ENCODE measurements around the gene AKAP6.

Gene AKAP6

DNA sequence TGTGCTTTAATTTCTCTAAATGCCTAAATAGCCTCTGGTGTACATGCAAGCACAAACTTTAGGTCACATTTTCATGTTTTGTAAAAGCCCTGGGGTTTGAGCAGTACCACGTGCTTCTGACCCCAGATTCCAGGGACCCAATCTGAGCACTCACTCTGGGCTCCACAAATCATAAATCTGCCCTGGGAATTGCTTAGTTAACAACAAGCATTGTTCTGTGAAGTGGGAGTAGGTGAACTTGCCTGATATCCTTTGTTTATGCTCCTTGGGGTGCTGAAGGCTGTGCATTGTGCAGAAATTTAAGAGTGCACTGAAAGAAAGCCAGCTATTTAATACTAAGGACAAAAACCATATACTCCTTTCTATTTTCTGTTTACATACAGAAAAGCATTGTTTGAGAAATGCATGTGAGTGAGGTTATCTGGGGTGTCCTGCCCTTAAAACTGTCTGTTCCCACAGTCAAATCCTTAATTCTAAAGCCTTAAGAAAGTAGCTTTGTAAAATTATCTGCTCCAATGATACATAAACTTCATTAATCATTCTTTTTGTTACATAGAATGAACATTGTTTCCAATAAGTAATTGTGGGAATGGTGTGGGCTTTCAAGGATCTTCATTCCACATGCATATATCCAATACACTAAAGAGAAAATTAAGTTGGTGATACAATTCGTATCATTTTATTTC is 351.0 kb downstream of the AKAP6 start:
- DNase-seq: no peak

DNA sequence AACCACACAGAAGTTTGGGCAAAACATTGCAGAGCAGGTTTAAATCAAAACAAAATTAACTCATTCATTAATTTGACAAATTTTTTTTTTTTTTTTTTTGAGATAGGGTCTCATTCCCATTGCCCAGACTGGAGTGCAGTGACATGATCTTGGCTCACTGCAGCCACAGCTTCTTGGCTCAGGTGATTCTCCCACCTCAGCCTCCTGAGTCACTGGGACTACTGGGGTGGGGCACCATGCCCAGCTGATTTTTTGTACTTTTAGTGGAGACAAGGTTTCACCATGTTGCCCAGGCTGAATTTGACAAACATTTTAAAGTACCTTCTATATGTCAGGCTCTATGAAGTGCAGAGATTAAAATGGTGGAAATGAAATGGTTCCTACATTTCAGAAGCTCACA is 352.5 kb downstream of the AKAP6 start:
- DNase-seq: no peak

DNA sequence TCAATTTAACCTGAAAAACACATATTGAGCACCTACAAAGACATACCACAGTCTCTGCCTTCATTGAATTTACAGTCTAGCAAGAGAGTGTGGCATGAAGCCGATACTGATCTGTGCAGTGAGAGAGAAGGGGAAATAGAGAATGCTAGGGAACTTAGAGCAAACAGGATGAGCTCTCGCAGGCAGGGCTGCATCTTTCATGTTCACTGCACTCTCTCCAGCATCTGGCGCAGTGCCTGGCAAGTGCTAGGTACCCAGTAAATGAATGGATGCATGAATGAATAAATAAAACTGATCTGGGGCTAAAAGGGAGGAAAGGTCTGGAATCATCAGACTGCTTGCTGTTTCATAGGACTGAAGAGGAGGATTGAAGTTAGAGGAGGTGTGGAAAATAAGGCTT is 353.1 kb downstream of the AKAP6 start:
- DNase-seq: no peak

DNA sequence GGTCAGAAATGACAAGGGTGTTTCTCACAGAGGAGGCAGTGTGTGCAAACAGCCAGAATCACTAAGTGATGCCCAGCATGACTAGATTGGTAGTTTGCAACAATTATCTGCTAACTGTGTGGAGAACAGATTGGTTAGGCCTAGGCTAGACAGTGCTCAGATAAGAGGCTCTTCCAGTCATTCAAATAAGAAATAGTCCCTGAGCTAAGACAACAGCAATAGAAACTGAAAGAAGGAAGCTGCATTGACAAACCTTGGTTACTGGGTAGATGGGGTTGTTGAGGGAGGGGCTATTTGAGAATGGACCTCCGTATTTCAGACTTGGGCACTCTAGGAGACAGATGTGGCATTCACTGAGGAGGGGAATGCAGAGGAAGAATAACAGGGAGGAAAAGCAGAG is 354.6 kb downstream of the AKAP6 start:
- DNase-seq: no peak

DNA sequence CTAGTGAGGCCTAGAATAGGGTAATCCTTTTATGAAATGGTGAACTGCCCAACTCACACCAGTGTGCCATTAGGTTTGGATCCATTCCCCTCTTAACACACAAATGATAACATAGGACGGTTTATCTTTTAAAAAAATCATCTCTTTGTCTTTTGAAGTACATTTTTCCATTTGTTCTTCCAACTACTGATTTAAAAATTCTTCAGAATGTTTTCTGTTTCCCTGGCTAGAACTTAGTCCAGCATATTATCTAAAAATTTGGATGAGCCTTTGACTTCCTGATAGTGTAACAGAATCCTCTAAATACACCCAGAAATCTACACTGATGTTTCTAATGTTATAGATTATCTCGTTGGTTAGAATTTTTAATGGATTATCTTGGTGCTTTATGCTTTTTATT is 359.8 kb downstream of the AKAP6 start:
- no peak for DNase-seq

GRCh38 chr14:32692441-32692840 is 363.3 kb downstream of the AKAP6 start:
- no peak for DNase-seq

- DNase-seq: no peak
These were observed 364.0 kb downstream of the AKAP6 start for GRCh38 chr14:32693114-32693513.

DNA sequence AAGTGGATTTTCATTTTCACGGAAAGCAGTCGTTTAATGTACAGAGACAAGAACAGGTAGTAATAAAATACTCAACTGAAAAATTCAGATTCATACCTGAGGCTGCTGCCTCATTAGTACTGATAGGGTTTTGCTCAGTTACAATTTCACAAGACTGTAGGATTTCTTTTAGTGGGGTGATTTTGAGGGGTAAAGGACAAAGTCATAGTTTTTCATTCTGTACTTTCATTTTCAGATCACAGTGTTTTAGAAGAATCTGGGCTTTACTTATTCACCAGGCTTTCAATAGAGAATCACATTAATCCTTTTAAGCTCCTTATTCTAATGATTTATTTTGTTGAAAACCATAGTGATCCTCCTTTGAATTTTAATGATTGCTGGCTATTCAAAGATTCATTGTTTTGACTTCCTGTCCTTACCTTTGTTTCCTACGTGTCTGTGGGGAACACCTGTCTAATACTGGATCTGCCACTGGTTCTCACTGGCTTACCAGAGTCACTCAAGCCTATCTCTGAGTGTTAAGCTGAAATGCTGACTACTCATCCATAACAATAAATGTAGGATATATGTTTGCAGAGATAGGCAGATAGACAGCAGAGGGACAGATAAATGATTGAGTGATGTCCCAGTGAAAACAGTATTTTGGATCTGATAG is 365.8 kb downstream of the AKAP6 start:
- DNase-seq: no peak

DNA sequence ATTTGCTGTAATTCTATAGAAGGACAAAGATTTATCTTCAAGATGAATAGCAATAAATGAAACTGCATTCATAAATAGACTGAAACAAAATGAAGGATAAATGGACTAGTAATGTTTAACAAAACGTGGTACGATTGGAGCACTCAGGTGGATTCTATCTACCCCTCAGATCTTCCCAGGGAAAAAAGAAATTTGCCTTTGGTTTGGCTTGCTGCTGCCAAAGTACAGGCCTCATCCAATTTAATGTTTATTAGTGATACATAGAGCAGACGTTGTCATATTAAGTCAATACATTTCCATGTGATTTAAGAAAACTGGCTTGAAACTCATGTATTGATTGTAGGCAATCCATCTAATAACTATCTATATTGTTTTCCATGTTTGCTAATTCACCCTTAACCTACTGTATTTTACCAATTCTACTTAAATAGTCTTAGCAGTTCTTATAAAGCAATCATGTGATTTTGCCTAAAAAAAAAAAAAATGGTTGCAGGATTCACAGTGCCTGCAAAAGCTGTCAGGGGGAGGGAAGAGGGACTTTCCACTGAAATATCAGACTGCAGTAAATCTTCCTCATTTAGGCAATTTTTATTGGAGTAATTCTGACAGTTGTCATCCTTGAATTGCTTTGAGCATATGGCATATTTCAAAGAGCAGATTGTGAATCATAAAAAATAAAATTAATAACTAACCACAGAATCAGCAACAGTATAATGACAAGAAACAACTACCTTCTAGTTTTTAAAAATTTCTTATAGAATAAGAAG is 367.4 kb downstream of the AKAP6 start:
- DNase-seq: no peak

DNA sequence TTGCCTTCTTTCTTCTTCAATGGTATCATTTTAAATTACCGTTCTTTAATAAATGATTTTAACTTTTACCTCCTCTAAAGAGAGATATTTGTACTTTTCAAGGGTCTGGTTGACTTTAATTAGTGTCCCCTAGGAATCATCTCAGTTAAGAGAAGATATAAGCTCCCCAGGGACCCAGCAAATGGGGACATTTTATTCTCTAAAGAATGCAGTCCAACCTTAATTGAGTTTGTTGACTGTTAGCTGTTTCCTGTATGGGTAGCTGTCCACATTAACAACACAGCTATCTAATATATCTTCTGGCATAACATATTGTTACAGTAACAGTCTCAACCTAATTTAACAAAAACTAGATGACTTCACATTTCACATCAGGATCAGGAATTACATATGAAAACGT is 368.0 kb downstream of the AKAP6 start:
- DNase-seq: no peak

- no peak for DNase-seq
These were observed 368.6 kb downstream of the AKAP6 start for GRCh38 chr14:32697704-32698103.

- DNase-seq: no peak
These were observed 369.7 kb downstream of the AKAP6 start for GRCh38 chr14:32698831-32699230.

DNA sequence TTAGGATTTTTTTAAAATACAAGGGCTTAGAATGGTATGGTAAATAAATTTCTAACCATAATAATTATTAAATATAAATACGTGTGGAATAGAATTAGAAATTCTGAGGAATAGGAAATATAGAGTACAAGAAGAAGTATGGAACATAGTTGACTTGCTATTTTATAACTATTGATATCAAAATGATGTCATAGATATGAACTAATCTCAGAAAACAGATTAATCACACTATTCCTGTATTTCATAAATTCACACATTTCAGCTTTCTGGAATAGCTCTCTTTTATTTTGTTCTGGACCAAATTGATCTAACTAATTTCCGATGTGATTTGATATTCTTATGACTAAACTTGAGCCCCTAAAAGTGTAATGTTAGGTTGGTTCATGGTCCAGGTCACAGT is 372.4 kb downstream of the AKAP6 start:
- DNase-seq: no peak

- no peak for DNase-seq
These were observed 373.0 kb downstream of the AKAP6 start for GRCh38 chr14:32702088-32702487.

GRCh38 chr14:32702562-32702961 is 373.5 kb downstream of the AKAP6 start:
- DNase-seq: no peak

DNA sequence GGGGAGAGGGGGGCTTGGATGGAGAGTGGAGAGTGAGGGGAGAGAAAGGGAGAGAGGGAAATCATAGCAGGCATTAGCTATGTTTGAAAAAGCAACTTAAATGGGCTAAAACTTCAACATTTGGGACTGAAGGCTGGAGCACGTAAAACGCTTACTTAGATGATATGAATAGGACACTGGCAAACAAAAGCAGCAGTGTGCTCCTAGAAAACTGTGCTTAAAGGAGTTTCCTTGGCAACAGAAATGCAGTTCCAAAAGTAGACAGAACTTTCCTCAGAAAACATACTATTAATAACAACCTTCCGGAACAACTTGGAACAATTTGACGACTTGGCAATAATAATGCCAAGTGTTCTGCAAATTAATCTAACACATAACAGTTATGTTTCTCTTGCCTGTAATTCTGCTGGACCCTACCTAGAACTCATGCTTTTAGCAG is 374.1 kb downstream of the AKAP6 start:
- no peak for DNase-seq

DNA sequence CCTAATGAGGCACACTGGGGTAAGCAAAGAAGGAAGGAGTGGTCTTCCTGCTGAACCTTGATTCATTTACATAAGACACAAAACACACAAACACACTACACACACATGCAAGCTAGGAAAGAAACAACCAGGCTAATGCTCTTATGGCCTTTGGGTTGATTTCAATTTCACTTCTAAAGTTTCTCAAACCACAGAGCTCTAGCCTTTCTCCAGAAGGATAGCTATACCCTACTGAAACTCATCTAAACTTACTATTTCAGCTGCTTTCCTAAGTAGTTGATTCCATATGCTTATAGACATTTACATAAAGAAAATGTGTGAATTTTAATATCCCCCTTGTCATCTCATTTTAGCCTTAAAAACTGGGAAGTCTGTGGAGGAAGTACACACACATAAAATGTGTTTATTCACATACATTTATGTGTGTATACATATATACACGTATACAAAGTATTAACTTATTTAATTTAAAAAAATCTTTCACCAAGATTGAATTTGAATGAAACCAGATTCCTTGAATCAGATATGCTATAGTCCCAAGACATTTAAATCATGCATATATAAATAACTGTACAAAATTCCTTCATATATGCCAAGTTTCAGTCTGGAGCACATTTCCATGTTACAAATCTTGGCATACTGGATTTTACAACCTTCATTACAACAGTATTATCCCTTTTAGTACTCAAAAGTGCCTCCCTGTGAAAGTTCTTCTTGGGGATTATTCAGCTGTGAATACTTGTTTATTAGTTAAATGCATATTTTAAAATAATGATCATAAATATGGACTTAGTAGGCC is 377.8 kb downstream of the AKAP6 start:
- no peak for DNase-seq

DNA sequence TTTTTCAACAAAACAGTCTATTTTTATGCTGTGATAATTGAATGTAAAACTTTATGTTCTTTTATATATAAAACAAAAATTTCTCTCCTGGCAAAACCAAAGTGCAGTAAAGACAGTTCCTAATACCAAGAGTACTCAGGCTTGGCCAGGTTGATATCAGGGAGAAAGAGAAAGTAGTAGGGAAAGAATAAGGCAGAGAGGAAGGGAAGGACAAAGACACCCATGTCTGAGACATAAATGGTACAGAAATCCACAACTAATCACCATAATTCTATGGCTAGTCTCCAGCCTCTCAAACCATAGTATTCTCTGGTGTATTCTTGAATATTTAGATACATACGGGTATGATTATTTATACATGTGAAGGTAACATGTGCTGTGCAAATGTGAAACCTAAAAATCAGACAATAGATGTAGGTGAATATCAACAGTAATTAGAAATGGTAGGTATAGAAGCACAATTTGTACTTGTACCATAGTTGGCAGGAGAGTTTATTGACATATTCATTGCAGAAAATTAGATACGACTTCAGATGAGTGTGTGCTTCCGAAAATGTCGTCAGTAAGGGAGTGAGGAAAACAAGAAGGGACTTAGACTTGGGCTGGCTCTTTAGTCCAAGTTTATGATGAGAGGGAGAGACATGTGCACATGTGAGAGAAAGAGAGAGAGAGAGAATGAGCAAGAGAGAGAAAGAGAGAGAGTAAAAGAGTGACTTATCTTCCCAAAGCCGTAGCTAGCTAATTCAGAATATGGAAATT is 378.8 kb downstream of the AKAP6 start:
- DNase-seq: no peak

DNA sequence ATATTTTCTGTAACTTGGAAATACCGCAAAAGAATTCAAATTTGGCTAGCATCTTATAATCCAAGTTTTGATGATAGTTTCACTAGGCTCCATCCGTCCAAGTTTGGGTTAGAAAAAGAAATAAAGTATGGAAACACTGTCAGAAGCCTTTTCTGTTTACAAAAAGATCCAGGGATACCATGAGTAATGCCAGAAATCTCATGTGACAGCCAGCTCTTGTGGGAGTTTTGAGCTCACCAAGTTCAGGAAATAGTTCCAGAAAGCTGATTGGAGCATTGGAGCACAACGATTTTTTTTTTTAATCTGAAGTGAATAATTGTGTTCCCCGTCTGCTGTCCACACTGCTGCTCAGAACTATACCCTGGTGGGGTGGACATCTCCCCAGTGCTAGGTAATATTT is 379.9 kb downstream of the AKAP6 start:
- DNase-seq: no peak

- no peak for DNase-seq
These were observed 381.2 kb downstream of the AKAP6 start for GRCh38 chr14:32710231-32710671.

DNA sequence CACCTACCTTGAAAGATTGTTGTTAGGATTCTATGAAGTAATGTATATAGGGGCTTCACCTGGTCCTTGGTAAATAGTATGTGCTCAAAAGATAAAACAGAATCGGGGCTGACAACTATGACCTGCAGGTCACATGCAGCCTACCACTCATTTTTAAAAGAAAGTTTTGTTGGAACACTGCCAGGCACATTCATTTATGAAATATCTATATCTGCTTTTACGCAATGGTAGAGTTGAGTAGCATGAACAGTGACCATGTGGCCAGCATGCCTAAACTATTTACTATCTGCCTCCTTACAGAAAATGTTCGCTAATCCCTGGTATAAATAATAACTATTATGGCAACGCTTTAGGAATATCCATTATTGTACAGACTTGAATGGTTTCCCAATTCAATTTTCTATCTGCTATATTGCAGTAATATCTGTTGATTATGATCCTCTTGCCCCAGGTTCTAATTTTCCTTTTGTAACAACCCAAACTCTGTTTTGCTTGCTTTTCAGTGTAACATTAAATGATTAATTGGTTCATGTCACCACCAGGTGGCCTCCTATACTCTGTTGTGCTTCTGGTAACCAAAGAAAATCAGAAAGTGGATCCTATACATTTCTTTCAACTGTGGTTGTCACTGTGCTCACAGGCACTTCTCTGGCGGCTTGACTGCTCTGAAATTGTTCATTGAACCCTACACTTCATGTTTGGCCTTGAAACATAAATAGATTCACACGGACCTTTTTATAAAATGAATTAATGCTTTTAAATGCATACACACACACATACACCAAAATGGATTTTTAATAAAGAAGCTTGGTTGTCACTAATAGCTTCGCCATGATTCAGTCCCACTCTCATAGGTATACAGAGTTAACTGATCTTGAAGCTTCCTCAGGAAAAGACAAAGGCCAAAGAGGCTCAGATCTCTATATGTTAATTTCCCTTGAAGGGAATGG is 381.9 kb downstream of the AKAP6 start:
- no peak for DNase-seq

Data from effector CD8-positive, alpha-beta T cell (primary cell).